Measurements from ENCODE around the gene AP2A2.

- TF ChIP-seq, protein P1, sequence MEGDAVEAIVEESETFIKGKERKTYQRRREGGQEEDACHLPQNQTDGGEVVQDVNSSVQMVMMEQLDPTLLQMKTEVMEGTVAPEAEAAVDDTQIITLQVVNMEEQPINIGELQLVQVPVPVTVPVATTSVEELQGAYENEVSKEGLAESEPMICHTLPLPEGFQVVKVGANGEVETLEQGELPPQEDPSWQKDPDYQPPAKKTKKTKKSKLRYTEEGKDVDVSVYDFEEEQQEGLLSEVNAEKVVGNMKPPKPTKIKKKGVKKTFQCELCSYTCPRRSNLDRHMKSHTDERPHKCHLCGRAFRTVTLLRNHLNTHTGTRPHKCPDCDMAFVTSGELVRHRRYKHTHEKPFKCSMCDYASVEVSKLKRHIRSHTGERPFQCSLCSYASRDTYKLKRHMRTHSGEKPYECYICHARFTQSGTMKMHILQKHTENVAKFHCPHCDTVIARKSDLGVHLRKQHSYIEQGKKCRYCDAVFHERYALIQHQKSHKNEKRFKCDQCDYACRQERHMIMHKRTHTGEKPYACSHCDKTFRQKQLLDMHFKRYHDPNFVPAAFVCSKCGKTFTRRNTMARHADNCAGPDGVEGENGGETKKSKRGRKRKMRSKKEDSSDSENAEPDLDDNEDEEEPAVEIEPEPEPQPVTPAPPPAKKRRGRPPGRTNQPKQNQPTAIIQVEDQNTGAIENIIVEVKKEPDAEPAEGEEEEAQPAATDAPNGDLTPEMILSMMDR (IDR thresholded peaks at IDR 0.05): no peak
- no peak for TF ChIP-seq EP300 (IDR thresholded peaks at IDR 0.05)
- no peak for TF ChIP-seq POLR2AphosphoS5 (IDR thresholded peaks at IDR 0.05)
- TF ChIP-seq POLR2A (IDR thresholded peaks at IDR 0.05; ENCODE audit: low read depth): no peak
Observed at GRCh38 chr11:1013631-1013935, 87.9 kb downstream of the AP2A2 start.
